GM23338 (cell line): ENCODE data around the gene TMEM11. TPM values are rescaled to one million over a fixed set of nuclear protein-coding genes. Genes with fewer than 3 reads are reported as not detected.

Experiments
- ATAC-seq: fragments of 200-7000 bp; cut with Tn5 transposase; 3 replicates; pipeline ENCODE4 v1.9.1; 2020
- DNase-seq: peaks from one replicate; pipeline ENCODE4 v3.0.0-alpha.2; 2015; ENCODE audit warnings: low spot score
- H2AFZ ChIP-seq: fragments of 200-600 bp; sonication (generic); 2 replicates; pipeline ENCODE4 v1.8.0; 2016; ENCODE audit warnings: antibody characterized with exemption, mild to moderate bottlenecking, moderate library complexity
- H3F3A ChIP-seq: fragments of 200-600 bp; sonication (generic); replicated peaks from 2 replicates; pipeline ENCODE4 v1.8.0; 2017; ENCODE audit warnings: antibody characterized with exemption, mixed run types, low read depth
- H3K27ac ChIP-seq: fragments of 200-600 bp; sonication (generic); 2 replicates; pipeline ENCODE4 v1.6.1; 2016; ENCODE audit warnings: low read depth
- H3K27me3 ChIP-seq: fragments of 200-600 bp; sonication (generic); 2 replicates; pipeline ENCODE4 v1.8.0; 2016; ENCODE audit warnings: mild to moderate bottlenecking, mixed run types, moderate library complexity; ENCODE audit not compliant: insufficient read depth
- H3K36me3 ChIP-seq: fragments of 200-600 bp; sonication (generic); 2 replicates; pipeline ENCODE4 v1.8.0; 2016; ENCODE audit warnings: mild to moderate bottlenecking; ENCODE audit not compliant: insufficient read depth
- H3K4me1 ChIP-seq: fragments of 200-600 bp; sonication (generic); 2 replicates; pipeline ENCODE4 v1.8.0; 2016; ENCODE audit warnings: mild to moderate bottlenecking, moderate library complexity; ENCODE audit not compliant: insufficient read depth
- H3K4me2 ChIP-seq: fragments of 200-600 bp; sonication (generic); 2 replicates; pipeline ENCODE4 v1.7.1; 2017; ENCODE audit warnings: mixed run types
- H3K4me3 ChIP-seq: fragments of 200-600 bp; sonication (generic); 2 replicates; pipeline ENCODE4 v1.6.1; 2016; ENCODE audit warnings: mixed run types
- H3K79me2 ChIP-seq: fragments of 200-600 bp; sonication (generic); replicated peaks from 2 replicates; pipeline ENCODE4 v1.8.0; 2017; ENCODE audit warnings: mild to moderate bottlenecking; ENCODE audit not compliant: insufficient read depth
- H3K9me2 ChIP-seq: fragments of 200-600 bp; sonication (generic); 2 replicates; pipeline ENCODE4 v1.8.0; 2017; ENCODE audit not compliant: insufficient read depth
- H4K20me1 ChIP-seq: fragments of 200-600 bp; sonication (generic); replicated peaks from 2 replicates; pipeline ENCODE4 v1.8.0; 2017; ENCODE audit warnings: mild to moderate bottlenecking; ENCODE audit not compliant: insufficient read depth
- H3K27ac Mint-ChIP-seq: 2 replicates; pipeline ENCODE4 v1.8.0; 2020; ENCODE audit warnings: inconsistent platforms, mild to moderate bottlenecking, moderate library complexity, mixed read lengths
- H3K27me3 Mint-ChIP-seq: 3 replicates; pipeline ENCODE4 v1.8.0; 2022; ENCODE audit warnings: low read depth, mild to moderate bottlenecking, moderate library complexity, mixed read lengths, inconsistent platforms; ENCODE audit not compliant: insufficient read depth, poor library complexity
- H3K36me3 Mint-ChIP-seq: 3 replicates; pipeline ENCODE4 v1.8.0; 2021; ENCODE audit warnings: low read depth, mild to moderate bottlenecking, inconsistent platforms, moderate library complexity, mixed read lengths
- H3K4me1 Mint-ChIP-seq: 3 replicates; pipeline ENCODE4 v1.8.0; 2020; ENCODE audit warnings: mild to moderate bottlenecking, inconsistent platforms, mixed read lengths
- H3K4me3 Mint-ChIP-seq: 3 replicates; pipeline ENCODE4 v1.8.0; 2021; ENCODE audit warnings: moderate library complexity, mild to moderate bottlenecking, inconsistent platforms, mixed read lengths
- H3K9me3 Mint-ChIP-seq: 3 replicates; pipeline ENCODE4 v1.8.0; 2020; ENCODE audit warnings: moderate library complexity, mild to moderate bottlenecking, inconsistent platforms, mixed read lengths
- CTCF ChIP-seq, 2 experiments: fragments of 200-600 bp in 1 of 2; sonication (generic) in 1 of 2; conservative IDR thresholded peaks; 2 replicates each; pipeline versions ENCODE4 v1.5.1 to v1.6.1; 2016 to 2017; ENCODE audit warnings: antibody characterized with exemption in 2 of 2, low read depth in 2 of 2, mild to moderate bottlenecking in 2 of 2, moderate library complexity in 1 of 2
- EZH2 ChIP-seq: fragments of 200-600 bp; sonication (generic); IDR thresholded peaks from one replicate; pipeline ENCODE4 v1.8.0; 2017; ENCODE audit warnings: antibody characterized with exemption, mild to moderate bottlenecking, low read depth; ENCODE audit not compliant: unreplicated experiment
- JUNB ChIP-seq: IDR thresholded peaks from one replicate; pipeline ENCODE4 v1.6.1; 2016; ENCODE audit warnings: antibody characterized with exemption; ENCODE audit not compliant: unreplicated experiment
- NANOG ChIP-seq: IDR thresholded peaks from 2 replicates; pipeline ENCODE4 v1.6.1; 2016; ENCODE audit warnings: antibody characterized with exemption, borderline replicate concordance
- POLR2AphosphoS5 ChIP-seq: IDR thresholded peaks from 2 replicates; pipeline ENCODE4 v1.6.1; 2016; ENCODE audit warnings: antibody characterized with exemption, low read depth
- STAT1 ChIP-seq: IDR thresholded peaks from one replicate; pipeline ENCODE4 v1.6.1; 2016; ENCODE audit warnings: antibody characterized with exemption; ENCODE audit not compliant: unreplicated experiment
- ZNF114 ChIP-seq: fragments of 250-450 bp; sonication (Bioruptor Pico); IDR thresholded peaks from 2 replicates; pipeline ENCODE4 v1.5.0; 2020; ENCODE audit warnings: mild to moderate bottlenecking, moderate library complexity
- ZNF331 ChIP-seq: fragments of 250-450 bp; sonication (Bioruptor Pico); IDR thresholded peaks from 2 replicates; pipeline ENCODE4 v1.5.0; 2020; ENCODE audit warnings: low read depth, mild to moderate bottlenecking, moderate library complexity
- polyA plus RNA-seq: library from polyadenylated mRNA; unstranded; fragments of >200 nt; fragmentation: Nextera tagmentation; extraction: Ambion mirVana; gene quantifications from 2 replicates; pipeline ENCODE4 v1.2.1, GENCODE V29; 2016
- total RNA-seq: library from RNA; depleted of rRNA; stranded (reverse); fragments of >200 nt; shearing (Covaris generic); gene quantifications from 2 replicates; pipeline ENCODE4 v1.2.3, GENCODE V29; 2014
- TF ChIP-seq, protein P1 (sequence below): fragments of 250-450 bp; sonication (Bioruptor Pico); IDR thresholded peaks from 2 replicates; pipeline ENCODE4 v1.5.0; 2020; ENCODE audit warnings: mild to moderate bottlenecking, moderate library complexity

The TMEM11 gene
- total and polyA plus RNA-seq, 2 experiments from 2014 or later = 38.5 to 90.2 TPM

- TF ChIP-seq, protein P1, sequence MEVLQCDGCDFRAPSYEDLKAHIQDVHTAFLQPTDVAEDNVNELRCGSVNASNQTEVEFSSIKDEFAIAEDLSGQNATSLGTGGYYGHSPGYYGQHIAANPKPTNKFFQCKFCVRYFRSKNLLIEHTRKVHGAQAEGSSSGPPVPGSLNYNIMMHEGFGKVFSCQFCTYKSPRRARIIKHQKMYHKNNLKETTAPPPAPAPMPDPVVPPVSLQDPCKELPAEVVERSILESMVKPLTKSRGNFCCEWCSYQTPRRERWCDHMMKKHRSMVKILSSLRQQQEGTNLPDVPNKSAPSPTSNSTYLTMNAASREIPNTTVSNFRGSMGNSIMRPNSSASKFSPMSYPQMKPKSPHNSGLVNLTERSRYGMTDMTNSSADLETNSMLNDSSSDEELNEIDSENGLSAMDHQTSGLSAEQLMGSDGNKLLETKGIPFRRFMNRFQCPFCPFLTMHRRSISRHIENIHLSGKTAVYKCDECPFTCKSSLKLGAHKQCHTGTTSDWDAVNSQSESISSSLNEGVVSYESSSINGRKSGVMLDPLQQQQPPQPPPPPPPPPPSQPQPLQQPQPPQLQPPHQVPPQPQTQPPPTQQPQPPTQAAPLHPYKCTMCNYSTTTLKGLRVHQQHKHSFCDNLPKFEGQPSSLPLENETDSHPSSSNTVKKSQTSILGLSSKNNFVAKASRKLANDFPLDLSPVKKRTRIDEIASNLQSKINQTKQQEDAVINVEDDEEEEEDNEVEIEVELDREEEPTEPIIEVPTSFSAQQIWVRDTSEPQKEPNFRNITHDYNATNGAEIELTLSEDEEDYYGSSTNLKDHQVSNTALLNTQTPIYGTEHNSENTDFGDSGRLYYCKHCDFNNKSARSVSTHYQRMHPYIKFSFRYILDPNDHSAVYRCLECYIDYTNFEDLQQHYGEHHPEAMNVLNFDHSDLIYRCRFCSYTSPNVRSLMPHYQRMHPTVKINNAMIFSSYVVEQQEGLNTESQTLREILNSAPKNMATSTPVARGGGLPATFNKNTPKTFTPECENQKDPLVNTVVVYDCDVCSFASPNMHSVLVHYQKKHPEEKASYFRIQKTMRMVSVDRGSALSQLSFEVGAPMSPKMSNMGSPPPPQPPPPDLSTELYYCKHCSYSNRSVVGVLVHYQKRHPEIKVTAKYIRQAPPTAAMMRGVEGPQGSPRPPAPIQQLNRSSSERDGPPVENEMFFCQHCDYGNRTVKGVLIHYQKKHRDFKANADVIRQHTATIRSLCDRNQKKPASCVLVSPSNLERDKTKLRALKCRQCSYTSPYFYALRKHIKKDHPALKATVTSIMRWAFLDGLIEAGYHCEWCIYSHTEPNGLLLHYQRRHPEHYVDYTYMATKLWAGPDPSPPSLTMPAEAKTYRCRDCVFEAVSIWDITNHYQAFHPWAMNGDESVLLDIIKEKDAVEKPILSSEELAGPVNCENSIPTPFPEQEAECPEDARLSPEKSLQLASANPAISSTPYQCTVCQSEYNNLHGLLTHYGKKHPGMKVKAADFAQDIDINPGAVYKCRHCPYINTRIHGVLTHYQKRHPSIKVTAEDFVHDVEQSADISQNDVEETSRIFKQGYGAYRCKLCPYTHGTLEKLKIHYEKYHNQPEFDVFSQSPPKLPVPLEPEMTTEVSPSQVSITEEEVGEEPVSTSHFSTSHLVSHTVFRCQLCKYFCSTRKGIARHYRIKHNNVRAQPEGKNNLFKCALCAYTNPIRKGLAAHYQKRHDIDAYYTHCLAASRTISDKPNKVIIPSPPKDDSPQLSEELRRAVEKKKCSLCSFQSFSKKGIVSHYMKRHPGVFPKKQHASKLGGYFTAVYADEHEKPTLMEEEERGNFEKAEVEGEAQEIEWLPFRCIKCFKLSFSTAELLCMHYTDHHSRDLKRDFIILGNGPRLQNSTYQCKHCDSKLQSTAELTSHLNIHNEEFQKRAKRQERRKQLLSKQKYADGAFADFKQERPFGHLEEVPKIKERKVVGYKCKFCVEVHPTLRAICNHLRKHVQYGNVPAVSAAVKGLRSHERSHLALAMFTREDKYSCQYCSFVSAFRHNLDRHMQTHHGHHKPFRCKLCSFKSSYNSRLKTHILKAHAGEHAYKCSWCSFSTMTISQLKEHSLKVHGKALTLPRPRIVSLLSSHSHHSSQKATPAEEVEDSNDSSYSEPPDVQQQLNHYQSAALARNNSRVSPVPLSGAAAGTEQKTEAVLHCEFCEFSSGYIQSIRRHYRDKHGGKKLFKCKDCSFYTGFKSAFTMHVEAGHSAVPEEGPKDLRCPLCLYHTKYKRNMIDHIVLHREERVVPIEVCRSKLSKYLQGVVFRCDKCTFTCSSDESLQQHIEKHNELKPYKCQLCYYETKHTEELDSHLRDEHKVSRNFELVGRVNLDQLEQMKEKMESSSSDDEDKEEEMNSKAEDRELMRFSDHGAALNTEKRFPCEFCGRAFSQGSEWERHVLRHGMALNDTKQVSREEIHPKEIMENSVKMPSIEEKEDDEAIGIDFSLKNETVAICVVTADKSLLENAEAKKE (CRISPR knock-in tag) = no peak
- TF ChIP-seq JUNB (no peak), STAT1 (no peak), POLR2AphosphoS5 (no peak), ZNF114 (CRISPR knock-in tag) (no peak), NANOG (no peak)
Measured at GRCh38 chr17:21173543-21173942, 40.4 kb downstream of the TMEM11 start (continued).

- no peak overlapping the region for H3K4me2 ChIP-seq
- H4K20me1 ChIP-seq = no peaks in the 10 kb centered on the region
- H3K79me2 ChIP-seq = no peaks in the 10 kb centered on the region
- H3K27me3 ChIP-seq = no peaks in the 10 kb centered on the region
- H3K27ac ChIP-seq = no peak overlapping the region
- Mint-ChIP-seq H3K9me3 (no peaks in the 10 kb centered on the region), H3K27me3 (peaks cover 2% of the 10 kb centered on the region), H3K27ac (no peak overlapping the region), H3K4me3 (no peak overlapping the region), H3K36me3 (peaks cover 9% of the 10 kb centered on the region; the same call in 2 of the 3 replicates), H3K4me1 (no peaks in the 10 kb centered on the region; the same call in 2 of the 3 replicates)
- H3K4me3 ChIP-seq = no peak overlapping the region
- no peaks in the 10 kb centered on the region for H3F3A ChIP-seq
- no peak for ATAC-seq
- H3K36me3 ChIP-seq = no peaks in the 10 kb centered on the region
- no peaks in the 10 kb centered on the region for H3K9me2 ChIP-seq
- no peaks in the 10 kb centered on the region for H3K4me1 ChIP-seq
- H2AFZ ChIP-seq = no peak overlapping the region
- DNase-seq = no peak
- no peak for TF ChIP-seq EZH2
- TF ChIP-seq STAT1 = no peak
- TF ChIP-seq CTCF (conservative IDR thresholded peaks at IDR 0.05; ENCODE audit: low read depth in 2 of 2) = no peak
- TF ChIP-seq, protein P1 (CRISPR knock-in tag) = no peak
- no peak for TF ChIP-seq NANOG
- no peak for TF ChIP-seq ZNF331 (CRISPR knock-in tag)
Measured at GRCh38 chr17:21172846-21173245, 41.1 kb downstream of the TMEM11 start.
